ENCODE results near the gene PPP1R18. TPM values are rescaled to one million over a fixed set of nuclear protein-coding genes. Genes with fewer than 3 reads are reported as not detected.
"Not testable (repeated sequence)": the region's sequence is repeated elsewhere in the genome, so short reads cannot be mapped to it uniquely, and the experiment has no call there.

Gene PPP1R18
- total RNA-seq, 1 donor from 2014 or later: 23.5 TPM

GRCh38 chr6:30657922-30658321, 28.5 kb downstream of the PPP1R18 start:
- H3K4me1 ChIP-seq (ENCODE audit: control insufficient read depth in 3 of 3, insufficient read depth in 3 of 3, low read length in 3 of 3); H3K4me3 ChIP-seq (ENCODE audit: low read length in 3 of 3); H3K27ac ChIP-seq (ENCODE audit: low read depth, low read length); H3K9me3 ChIP-seq (ENCODE audit: control insufficient read depth in 3 of 3, low read length in 3 of 3); H3K27me3 ChIP-seq (ENCODE audit: control insufficient read depth in 3 of 3, insufficient read depth in 3 of 3, low read length in 3 of 3); H3K9ac ChIP-seq (ENCODE audit: low read depth in 1 of 3, low read length in 3 of 3): not testable (repeated sequence)
- H3K36me3 ChIP-seq (ENCODE audit: control insufficient read depth in 3 of 3, insufficient read depth in 3 of 3, low read length in 3 of 3): peaks cover 84 to 86% (median 85%) of the 10 kb centered on the region in 3 donors

DNA sequence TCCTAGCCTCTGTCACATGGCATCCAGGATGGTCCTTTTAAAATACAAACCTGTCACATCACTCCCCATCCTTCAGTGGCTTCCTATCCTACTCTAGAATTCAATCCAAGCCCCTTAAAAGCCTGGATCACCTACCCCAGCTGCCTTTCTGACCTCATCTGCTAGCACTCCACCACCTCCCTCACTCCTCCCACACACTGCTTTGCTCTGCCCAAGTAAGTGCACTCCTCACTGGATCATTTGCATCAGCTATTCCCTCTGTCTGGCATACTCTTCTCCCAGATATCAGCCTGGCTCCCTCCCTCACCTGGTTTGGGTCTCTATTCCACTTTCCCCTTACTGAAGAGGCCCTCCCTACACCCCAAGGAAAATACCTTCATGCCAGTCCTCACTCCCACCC, 29.0 kb downstream of the PPP1R18 start:
- Histone ChIP-seq H3K9ac (ENCODE audit: low read depth in 1 of 3, low read length in 3 of 3) (no peak overlapping the region), H3K27me3 (ENCODE audit: control insufficient read depth in 3 of 3, insufficient read depth in 3 of 3, low read length in 3 of 3) (no peaks in the 10 kb centered on the region), H3K4me1 (ENCODE audit: control insufficient read depth in 3 of 3, insufficient read depth in 3 of 3, low read length in 3 of 3) (no peaks in the 10 kb centered on the region), H3K9me3 (ENCODE audit: control insufficient read depth in 3 of 3, low read length in 3 of 3) (no peaks in the 10 kb centered on the region), H3K36me3 (ENCODE audit: control insufficient read depth in 3 of 3, insufficient read depth in 3 of 3, low read length in 3 of 3) (peaks cover 84 to 86% (median 85%) of the 10 kb centered on the region in 3 donors), H3K27ac (ENCODE audit: low read depth, low read length) (no peak overlapping the region), H3K4me3 (ENCODE audit: low read length in 3 of 3) (no peak overlapping the region)

- H3K9ac ChIP-seq (ENCODE audit: low read depth in 1 of 3, low read length in 3 of 3): no peak overlapping the region
- no peak overlapping the region for H3K27ac ChIP-seq (ENCODE audit: low read depth, low read length)
- H3K4me3 ChIP-seq (ENCODE audit: low read length in 3 of 3): no peak overlapping the region
- no peaks in the 10 kb centered on the region for H3K4me1 ChIP-seq (ENCODE audit: control insufficient read depth in 3 of 3, insufficient read depth in 3 of 3, low read length in 3 of 3)
- H3K27me3 ChIP-seq (ENCODE audit: control insufficient read depth in 3 of 3, insufficient read depth in 3 of 3, low read length in 3 of 3): no peaks in the 10 kb centered on the region
- no peaks in the 10 kb centered on the region for H3K9me3 ChIP-seq (ENCODE audit: control insufficient read depth in 3 of 3, low read length in 3 of 3)
- H3K36me3 ChIP-seq (ENCODE audit: control insufficient read depth in 3 of 3, insufficient read depth in 3 of 3, low read length in 3 of 3): peaks cover 82 to 85% (median 84%) of the 10 kb centered on the region in 3 donors
Observed at GRCh38 chr6:30656513-30656912, 29.9 kb downstream of the PPP1R18 start.

- no peaks in the 10 kb centered on the region for H3K9me3 ChIP-seq (ENCODE audit: control insufficient read depth in 3 of 3, low read length in 3 of 3)
- H3K4me1 ChIP-seq (ENCODE audit: control insufficient read depth in 3 of 3, insufficient read depth in 3 of 3, low read length in 3 of 3): no peaks in the 10 kb centered on the region
- H3K4me3 ChIP-seq (ENCODE audit: low read length in 3 of 3): no peak overlapping the region
- no peak overlapping the region for H3K27ac ChIP-seq (ENCODE audit: low read depth, low read length)
- no peak overlapping the region for H3K9ac ChIP-seq (ENCODE audit: low read depth in 1 of 3, low read length in 3 of 3)
- peaks cover 83 to 88% (median 84%) of the 10 kb centered on the region in 3 donors for H3K36me3 ChIP-seq (ENCODE audit: control insufficient read depth in 3 of 3, insufficient read depth in 3 of 3, low read length in 3 of 3)
- H3K27me3 ChIP-seq (ENCODE audit: control insufficient read depth in 3 of 3, insufficient read depth in 3 of 3, low read length in 3 of 3): no peaks in the 10 kb centered on the region
Observed at GRCh38 chr6:30655743-30656094, 30.7 kb downstream of the PPP1R18 start.

GRCh38 chr6:30654798-30655742, 31.4 kb downstream of the PPP1R18 start:
- Histone ChIP-seq H3K9me3 (ENCODE audit: control insufficient read depth in 3 of 3, low read length in 3 of 3) (no peaks in the 10 kb centered on the region), H3K27ac (ENCODE audit: low read depth, low read length) (no peak overlapping the region), H3K36me3 (ENCODE audit: control insufficient read depth in 3 of 3, insufficient read depth in 3 of 3, low read length in 3 of 3) (peaks cover 79 to 87% (median 79%) of the 10 kb centered on the region in 3 donors), H3K9ac (ENCODE audit: low read depth in 1 of 3, low read length in 3 of 3) (no peak overlapping the region), H3K4me1 (ENCODE audit: control insufficient read depth in 3 of 3, insufficient read depth in 3 of 3, low read length in 3 of 3) (no peaks in the 10 kb centered on the region), H3K27me3 (ENCODE audit: control insufficient read depth in 3 of 3, insufficient read depth in 3 of 3, low read length in 3 of 3) (no peaks in the 10 kb centered on the region), H3K4me3 (ENCODE audit: low read length in 3 of 3) (no peak overlapping the region)

GRCh38 chr6:30651143-30651542, 35.3 kb downstream of the PPP1R18 start:
- no peak overlapping the region for H3K27ac ChIP-seq (ENCODE audit: low read depth, low read length)
- H3K9ac ChIP-seq (ENCODE audit: low read depth in 1 of 3, low read length in 3 of 3): no peak overlapping the region
- H3K9me3 ChIP-seq (ENCODE audit: control insufficient read depth in 3 of 3, low read length in 3 of 3): no peaks in the 10 kb centered on the region
- peaks cover 12 to 16% (median 14%) of the 10 kb centered on the region in 3 donors for H3K4me1 ChIP-seq (ENCODE audit: control insufficient read depth in 3 of 3, insufficient read depth in 3 of 3, low read length in 3 of 3)
- H3K4me3 ChIP-seq (ENCODE audit: low read length in 3 of 3): no peak overlapping the region
- H3K36me3 ChIP-seq (ENCODE audit: control insufficient read depth in 3 of 3, insufficient read depth in 3 of 3, low read length in 3 of 3): peaks cover 44 to 57% (median 52%) of the 10 kb centered on the region in 3 donors
- H3K27me3 ChIP-seq (ENCODE audit: control insufficient read depth in 3 of 3, insufficient read depth in 3 of 3, low read length in 3 of 3): no peaks in the 10 kb centered on the region

- Histone ChIP-seq H3K27ac (ENCODE audit: low read depth, low read length) (peak overlapping the region; percentile 88), H3K27me3 (ENCODE audit: control insufficient read depth in 3 of 3, insufficient read depth in 3 of 3, low read length in 3 of 3) (no peaks in the 10 kb centered on the region), H3K4me3 (ENCODE audit: low read length in 3 of 3) (peak overlapping the region; percentile 91 to 96 (median 96)), H3K9ac (ENCODE audit: low read depth in 1 of 3, low read length in 3 of 3) (peak overlapping the region; percentile 89 to 97 (median 92)), H3K36me3 (ENCODE audit: control insufficient read depth in 3 of 3, insufficient read depth in 3 of 3, low read length in 3 of 3) (peaks cover 26 to 28% (median 27%) of the 10 kb centered on the region in 3 donors), H3K4me1 (ENCODE audit: control insufficient read depth in 3 of 3, insufficient read depth in 3 of 3, low read length in 3 of 3) (peaks cover 14 to 23% (median 14%) of the 10 kb centered on the region in 3 donors), H3K9me3 (ENCODE audit: control insufficient read depth in 3 of 3, low read length in 3 of 3) (no peaks in the 10 kb centered on the region)
Observed at GRCh38 chr6:30647242-30648116, 39.0 kb downstream of the PPP1R18 start.

DNA sequence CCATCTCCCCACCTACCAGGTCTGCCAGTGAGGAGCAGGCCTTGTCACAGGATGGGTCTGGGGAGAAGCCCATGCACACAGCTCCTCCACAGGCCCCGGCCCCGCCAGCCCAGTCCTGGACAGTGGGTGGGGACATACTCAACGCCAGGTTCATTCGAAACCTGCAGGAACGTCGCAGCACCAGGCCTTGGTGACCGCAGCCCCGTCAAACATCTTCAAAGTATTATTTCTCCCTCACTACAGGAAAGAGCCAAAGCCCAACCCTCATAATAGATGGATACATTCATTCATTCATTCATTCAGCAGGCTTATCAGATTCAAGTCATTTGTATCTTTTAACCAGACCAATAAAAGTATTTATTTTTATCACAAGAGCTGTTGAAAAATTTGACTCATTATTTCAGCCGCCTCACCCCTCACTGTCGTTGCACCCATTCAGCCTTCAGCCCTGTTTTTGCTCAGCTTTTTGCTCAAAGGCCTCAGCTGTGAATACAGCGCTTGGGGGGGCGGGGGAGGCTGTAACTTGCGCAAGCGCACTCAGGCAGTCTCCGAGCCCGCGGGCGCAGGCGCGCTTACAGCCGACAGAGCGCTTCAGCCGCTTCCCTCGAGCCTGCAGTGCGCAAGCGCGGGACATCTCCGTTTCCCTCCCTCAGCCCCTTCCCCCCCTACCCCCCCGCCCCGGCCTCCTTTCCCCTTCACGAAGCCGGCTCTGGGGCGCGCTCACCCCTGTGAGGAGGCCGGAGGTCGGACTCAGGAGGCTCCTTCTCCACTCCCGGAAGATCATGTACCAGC, 39.8 kb downstream of the PPP1R18 start, which contains the start of gene C6orf136:
C6orf136 (plus strand) TSS at position 684 of the 792 bp plus-strand sequence; CDS start at position 783, 99 bp downstream.
- Histone ChIP-seq H3K36me3 (ENCODE audit: control insufficient read depth in 3 of 3, insufficient read depth in 3 of 3, low read length in 3 of 3) (peaks cover 22 to 27% (median 23%) of the 10 kb centered on the region in 3 donors), H3K4me1 (ENCODE audit: control insufficient read depth in 3 of 3, insufficient read depth in 3 of 3, low read length in 3 of 3) (peaks cover 14 to 23% (median 14%) of the 10 kb centered on the region in 3 donors)

DNA sequence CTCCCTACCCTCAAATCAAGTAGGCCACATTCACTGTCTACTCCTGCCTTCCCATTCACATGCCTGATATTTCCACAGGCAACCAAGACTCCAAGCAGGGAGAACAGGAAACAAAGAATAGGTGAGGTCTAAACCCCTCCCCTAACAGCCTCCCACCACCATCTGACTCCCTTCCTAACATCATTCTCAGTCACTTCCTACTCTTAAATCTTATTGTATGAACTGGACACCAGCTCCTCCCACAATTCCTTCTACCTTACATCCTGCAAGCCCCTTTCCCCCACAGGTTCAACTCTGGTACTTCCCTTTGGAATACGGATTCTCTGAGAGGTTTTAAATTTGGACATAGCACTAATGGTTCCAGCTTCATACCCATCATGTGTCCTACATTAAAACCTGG, 40.5 kb downstream of the PPP1R18 start:
- no peaks in the 10 kb centered on the region for H3K27me3 ChIP-seq (ENCODE audit: control insufficient read depth in 3 of 3, insufficient read depth in 3 of 3, low read length in 3 of 3)
- peak overlapping the region; percentile 14 to 97 (median 65) for H3K9ac ChIP-seq (ENCODE audit: low read depth in 1 of 3, low read length in 3 of 3)
- peaks cover 14 to 23% (median 14%) of the 10 kb centered on the region in 3 donors for H3K4me1 ChIP-seq (ENCODE audit: control insufficient read depth in 3 of 3, insufficient read depth in 3 of 3, low read length in 3 of 3)
- no peaks in the 10 kb centered on the region for H3K9me3 ChIP-seq (ENCODE audit: control insufficient read depth in 3 of 3, low read length in 3 of 3)
- no peak overlapping the region for H3K27ac ChIP-seq (ENCODE audit: low read depth, low read length)
- peak overlapping the region in 1 of 3 donors; percentile 96 for H3K4me3 ChIP-seq (ENCODE audit: low read length in 3 of 3)
- H3K36me3 ChIP-seq (ENCODE audit: control insufficient read depth in 3 of 3, insufficient read depth in 3 of 3, low read length in 3 of 3): peaks cover 21 to 28% (median 23%) of the 10 kb centered on the region in 3 donors

More for the DNA sequence above, 39.8 kb downstream of the PPP1R18 start, which contains the start of gene C6orf136:
- peak within 1 kb of the TSS; percentile 91 to 96 (median 96) for H3K4me3 ChIP-seq (ENCODE audit: low read length in 3 of 3)
- H3K9ac ChIP-seq (ENCODE audit: low read depth in 1 of 3, low read length in 3 of 3): peak within 1 kb of the TSS; percentile 89 to 97 (median 92)
- H3K27me3 ChIP-seq (ENCODE audit: control insufficient read depth in 3 of 3, insufficient read depth in 3 of 3, low read length in 3 of 3): no peaks in the 10 kb centered on the region
- peak within 1 kb of the TSS; percentile 88 for H3K27ac ChIP-seq (ENCODE audit: low read depth, low read length)
- no peaks in the 10 kb centered on the region for H3K9me3 ChIP-seq (ENCODE audit: control insufficient read depth in 3 of 3, low read length in 3 of 3)
